Retinal pigment epithelial cell (primary cell): Measurements from ENCODE around the gene SHB.

Source experiments
- DNase-seq: peaks from one replicate; pipeline ENCODE4 v3.0.0-alpha.2; 2010; ENCODE audit warnings: low read depth
- H3K4me3 ChIP-seq: 2 replicates; pipeline ENCODE4 v1.5.1; 2011; ENCODE audit warnings: mild to moderate bottlenecking, low read length, control low read depth, moderate library complexity
- CTCF ChIP-seq: conservative IDR thresholded peaks from 2 replicates; pipeline ENCODE4 v1.5.1; 2011; ENCODE audit warnings: low read depth, low read length, control low read depth, inconsistent platforms

SHB gene

GRCh38 chr9:38027714-38028113 is 41.3 kb downstream of the SHB start:
- H3K4me3 ChIP-seq: no peak overlapping the region
- TF ChIP-seq CTCF: no peak
- no peak for DNase-seq

DNA sequence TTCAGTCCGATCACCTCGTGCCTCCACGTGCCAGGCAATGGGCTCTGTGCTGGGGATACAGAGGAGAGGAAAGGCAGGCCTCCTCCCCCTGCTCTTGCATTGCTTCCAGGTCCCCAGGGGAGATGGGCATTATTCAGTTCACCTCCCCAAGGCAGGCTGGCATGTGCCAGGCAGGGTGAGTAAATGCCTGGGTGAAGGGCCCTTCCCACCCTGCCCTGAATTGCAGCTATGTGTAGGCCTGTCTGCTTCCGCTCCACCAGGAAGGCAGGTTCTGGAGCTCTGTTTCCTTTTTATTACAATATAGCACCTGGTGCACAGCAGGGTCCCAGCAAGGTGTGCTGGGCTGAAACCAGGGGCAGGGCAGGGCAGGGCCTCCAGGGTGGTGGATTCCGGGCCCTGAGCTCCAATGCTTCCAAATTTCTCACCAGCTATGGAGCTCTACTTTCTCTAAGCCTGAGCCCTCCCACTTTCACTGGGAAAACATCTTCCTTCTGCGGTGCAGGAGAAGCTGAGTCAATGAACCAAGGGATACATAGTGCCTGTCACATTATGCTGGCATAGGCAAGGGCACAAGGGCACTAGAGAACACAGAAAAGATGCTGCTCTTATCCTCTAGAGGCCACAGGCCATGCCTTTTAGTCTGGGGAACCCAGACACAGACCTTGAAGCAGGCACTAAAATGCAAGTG is 42.0 kb downstream of the SHB start:
- TF ChIP-seq CTCF: no peak
- H3K4me3 ChIP-seq: no peak overlapping the region
- DNase-seq: no peak

DNA sequence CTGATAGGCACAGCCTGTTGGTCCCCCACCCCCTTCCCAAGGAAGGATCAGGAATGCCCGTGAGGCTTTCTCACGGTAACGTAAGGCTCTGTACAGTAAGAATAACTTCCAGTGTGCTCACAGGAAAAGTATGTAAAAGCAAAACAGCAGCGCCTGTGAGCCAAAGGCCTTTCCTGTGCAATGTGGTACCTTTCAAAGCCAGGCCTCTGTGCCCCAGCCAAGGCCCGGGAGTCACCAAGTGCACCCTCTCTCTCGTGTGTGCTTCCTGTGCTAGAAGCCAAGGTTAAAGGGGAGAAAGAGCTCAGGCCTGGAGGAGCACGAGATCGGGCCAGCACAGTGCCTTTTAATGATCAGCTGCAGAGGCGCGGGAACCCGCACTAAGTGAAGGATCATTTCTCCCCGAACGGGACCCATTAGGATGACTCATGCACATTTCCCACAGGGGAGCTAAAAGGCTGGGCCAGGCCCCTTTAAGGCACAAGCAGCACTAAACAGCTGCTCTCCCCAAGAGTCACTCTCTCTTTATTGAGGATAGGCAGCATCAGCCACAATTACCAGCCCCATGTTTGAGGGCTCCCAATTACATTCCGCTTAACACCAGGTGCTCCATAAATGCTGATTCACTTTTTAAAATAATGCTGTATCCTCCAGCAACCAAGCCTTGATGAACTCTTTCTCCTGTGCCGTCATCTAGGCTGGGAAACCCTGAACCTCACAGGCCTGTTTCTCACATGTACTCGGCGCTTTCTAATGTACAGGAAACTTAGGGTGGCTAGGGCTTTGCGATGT is 42.8 kb downstream of the SHB start:
- peak; percentile 89 for DNase-seq
- peak overlapping the region; percentile 0 for H3K4me3 ChIP-seq
- TF ChIP-seq CTCF: no peak

- DNase-seq: no peak
- H3K4me3 ChIP-seq: no peak overlapping the region
- TF ChIP-seq CTCF: peak; percentile 16
Measured at GRCh38 chr9:38025166-38025565, 43.9 kb downstream of the SHB start.

- TF ChIP-seq CTCF: no peak
- no peak overlapping the region for H3K4me3 ChIP-seq
- DNase-seq: no peak
Measured at GRCh38 chr9:38024036-38024681, 44.9 kb downstream of the SHB start.

DNA sequence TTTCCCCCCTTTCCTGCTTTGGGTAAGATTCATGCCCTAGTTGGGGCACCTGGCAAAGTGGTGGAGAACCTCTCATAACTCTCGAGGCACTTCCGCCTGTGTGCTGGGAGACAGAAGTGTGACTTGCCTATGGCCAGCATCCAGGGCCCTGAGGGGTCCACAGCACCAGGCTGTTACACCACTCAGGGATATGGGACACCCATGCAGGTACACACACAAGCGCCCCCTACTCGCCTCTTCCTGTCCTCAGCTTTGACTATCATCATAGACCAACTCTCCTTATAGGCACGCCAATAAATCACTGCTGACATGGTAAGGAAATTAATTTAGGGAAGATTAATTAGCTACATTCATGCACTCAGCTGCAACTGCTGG is 45.4 kb downstream of the SHB start:
- H3K4me3 ChIP-seq: no peak overlapping the region
- no peak for TF ChIP-seq CTCF
- no peak for DNase-seq
